Stomach (tissue), 4 donors: ENCODE measurements around the gene BAIAP3.

Source experiments
- CTCF ChIP-seq, 7 experiments: fragments of 450-650 bp in 4 of 7; fragments of 200-600 bp in 3 of 7; sonication (generic) in 3 of 7; IDR thresholded peaks; one replicate each; pipeline ENCODE4 v1.5.1; 2016 to 2019; ENCODE audit warnings: antibody characterized with exemption in 7 of 7, control low read depth in 2 of 7, mild to moderate bottlenecking in 1 of 7
- EP300 ChIP-seq: sonication (generic); formaldehyde crosslinking; IDR thresholded peaks from one replicate; pipeline ENCODE4 v1.6.1; 2017; ENCODE audit warnings: antibody characterized with exemption
- POLR2A ChIP-seq, 4 donors: fragments of 450-650 bp; IDR thresholded peaks; one replicate each; pipeline ENCODE4 v1.6.1; 2016; ENCODE audit warnings: antibody characterized with exemption in 4 of 4, control low read depth in 2 of 4, mild to moderate bottlenecking in 1 of 4, moderate library complexity in 1 of 4
- POLR2AphosphoS5 ChIP-seq, 3 donors: sonication (generic); formaldehyde crosslinking; IDR thresholded peaks; one replicate each; pipeline ENCODE4 v1.6.1; 2016; ENCODE audit warnings: antibody characterized with exemption in 3 of 3

GRCh38 chr16:1349351-1349750, 15.9 kb downstream of the BAIAP3 start:
- no peak for TF ChIP-seq POLR2A (IDR thresholded peaks at IDR 0.05)
- TF ChIP-seq CTCF (IDR thresholded peaks at IDR 0.05) = no peak
- no peak for TF ChIP-seq EP300
- no peak for TF ChIP-seq POLR2AphosphoS5 (IDR thresholded peaks at IDR 0.05)
